B cell (primary cell): ENCODE results near the gene PIGW. TPM values are rescaled to one million over a fixed set of nuclear protein-coding genes. Genes with fewer than 3 reads are reported as not detected.

ENCODE experiments used
- ATAC-seq: fragments of 200-7000 bp; cut with Tn5 transposase; one replicate; pipeline ENCODE4 v1.10.0; 2021; ENCODE audit warnings: low read depth, mild to moderate bottlenecking, moderate number of reproducible peaks, moderate library complexity
- CTCF ChIA-PET: fragments of 350-600 bp; sonication (Branson Sonifier 250); formaldehyde crosslinking; loops from one replicate; lab custom pipeline; 2021; ENCODE audit warnings: antibody characterized with exemption, inconsistent platforms; lab: Charles Lee
- POLR2A ChIA-PET: fragments of 350-600 bp; sonication (Branson Sonifier 250); formaldehyde crosslinking; loops from one replicate; lab custom pipeline; 2021; ENCODE audit warnings: antibody characterized with exemption; lab: Charles Lee
- DNase-seq: peaks from one replicate; pipeline ENCODE4 v3.0.0; 2013
- H2AFZ ChIP-seq: 2 replicates; pipeline ENCODE4 v1.6.1; 2012; ENCODE audit warnings: mild to moderate bottlenecking, low read depth, low read length; ENCODE audit not compliant: insufficient read depth, poor library complexity, severe bottlenecking
- H3K27ac ChIP-seq, 2 donors: 1 replicate in 1 of 2; 2 replicates in 1 of 2; pipeline ENCODE4 v1.5.1; 2012 to 2013; ENCODE audit warnings: low read length in 2 of 2, mild to moderate bottlenecking in 2 of 2, moderate library complexity in 1 of 2
- H3K27me3 ChIP-seq, 4 experiments: fragments of 200-600 bp in 1 of 4; sonication (generic) in 1 of 4; replicated peaks in 1 of 4; 1 replicate in 2 of 4; 2 replicates in 2 of 4; pipeline versions ENCODE4 v1.6.1 to v1.7.0; 2013 to 2016; ENCODE audit warnings: low read length in 3 of 4, mild to moderate bottlenecking in 2 of 4, mixed read lengths in 1 of 4, moderate library complexity in 1 of 4; ENCODE audit not compliant: insufficient read depth in 4 of 4, control insufficient read depth in 3 of 4; ENCODE audit errors: control extremely low read depth in 1 of 4
- H3K36me3 ChIP-seq, 2 experiments: replicated peaks in 1 of 2; 1 replicate in 1 of 2; 2 replicates in 1 of 2; pipeline versions ENCODE4 v1.6.1 to v1.7.1; 2013; ENCODE audit warnings: low read length in 1 of 2; ENCODE audit not compliant: insufficient read depth in 2 of 2, control insufficient read depth in 1 of 2; ENCODE audit errors: control extremely low read depth in 1 of 2, extremely low read depth in 1 of 2
- H3K4me1 ChIP-seq, 2 donors: fragments of 200-600 bp in 1 of 2; sonication (generic) in 1 of 2; 1 replicate in 1 of 2; 2 replicates in 1 of 2; pipeline versions ENCODE4 v1.5.1 to v1.6.1; 2013 to 2017; ENCODE audit warnings: low read length in 2 of 2; ENCODE audit not compliant: control insufficient read depth in 2 of 2, insufficient read depth in 2 of 2
- H3K4me2 ChIP-seq: replicated peaks from 2 replicates; pipeline ENCODE3; 2012; ENCODE audit warnings: mild to moderate bottlenecking, low read depth, low read length; ENCODE audit not compliant: poor library complexity, severe bottlenecking
- H3K4me3 ChIP-seq, 5 experiments: fragments of 200-600 bp in 1 of 5; sonication (generic) in 1 of 5; 1 replicate in 3 of 5; 2 replicates in 2 of 5; pipeline versions ENCODE4 v1.5.1 to v1.7.0; 2011 to 2016; ENCODE audit warnings: low read length in 4 of 5, mild to moderate bottlenecking in 4 of 5, low read depth in 2 of 5, control low read depth in 1 of 5, moderate library complexity in 1 of 5; ENCODE audit not compliant: insufficient read depth in 1 of 5; ENCODE audit errors: control extremely low read depth in 1 of 5, extremely low read depth in 1 of 5
- H3K79me2 ChIP-seq: fragments of 200-600 bp; sonication (generic); one replicate; pipeline ENCODE4 v1.6.0; 2016; ENCODE audit warnings: low read length; ENCODE audit not compliant: control insufficient read depth, insufficient read depth
- H3K9ac ChIP-seq: fragments of 200-600 bp; sonication (generic); 2 replicates; pipeline ENCODE4 v1.6.1; 2017; ENCODE audit warnings: mild to moderate bottlenecking, low read length, moderate library complexity
- H3K9me3 ChIP-seq, 3 donors: one replicate each; pipeline versions ENCODE4 v1.6.1 to v1.7.1; 2013; ENCODE audit warnings: low read length in 2 of 3; ENCODE audit not compliant: control insufficient read depth in 2 of 3, insufficient read depth in 1 of 3; ENCODE audit errors: control extremely low read depth in 1 of 3
- H4K20me1 ChIP-seq: 2 replicates; pipeline ENCODE4 v1.6.0; 2012; ENCODE audit warnings: mild to moderate bottlenecking, low read length; ENCODE audit not compliant: insufficient read depth, control insufficient read depth, poor library complexity, severe bottlenecking
- H3K27ac Mint-ChIP-seq: one replicate; pipeline ENCODE4 v1.8.0; 2021; ENCODE audit warnings: mixed read lengths
- H3K27me3 Mint-ChIP-seq: one replicate; pipeline ENCODE4 v1.8.0; 2021; ENCODE audit warnings: mixed read lengths
- H3K4me1 Mint-ChIP-seq: one replicate; pipeline ENCODE4 v1.8.0; 2021; ENCODE audit warnings: mixed read lengths
- H3K4me3 Mint-ChIP-seq: one replicate; pipeline ENCODE4 v1.8.0; 2021; ENCODE audit warnings: mixed read lengths
- H3K9me3 Mint-ChIP-seq: one replicate; pipeline ENCODE4 v1.8.0; 2022; ENCODE audit warnings: mixed read lengths; ENCODE audit not compliant: insufficient read depth
- EZH2 ChIP-seq: IDR thresholded peaks from 2 replicates; pipeline ENCODE4 v1.6.1; 2012; ENCODE audit warnings: borderline replicate concordance, low read depth, mild to moderate bottlenecking, moderate library complexity, low read length; ENCODE audit not compliant: insufficient read depth, poor library complexity, severe bottlenecking
- WGBS: methylation state at CpG from one replicate; pipeline ENCODE4 v1.1.5; 2013; ENCODE audit warnings: missing lambda C conversion rate; ENCODE audit not compliant: insufficient coverage; 5-methylcytosine and 5-hydroxymethylcytosine counted together
- intact Hi-C: fragments of 100-400 bp; cut with micrococcal nuclease; formaldehyde crosslinking; loops from one replicate; pipeline ENCODE4 v1.10.0; 2022
- polyA plus RNA-seq: library from polyadenylated mRNA; depleted of rRNA; stranded (reverse); fragments of >200 nt; gene quantifications from 2 replicates; pipeline ENCODE4 v1.2.3, GENCODE V29; 2012
- total RNA-seq, 2 donors: library from RNA; stranded (reverse); fragments of 120-200 nt in 1 of 2; gene quantifications; 1 replicate in 1 of 2; 2 replicates in 1 of 2; pipeline versions ENCODE4 v1.2.3 to v1.2.4, GENCODE V29; 2013 to 2022
- TF ChIP-seq, protein P1 (sequence below): fragments of 200-600 bp; IDR thresholded peaks from one replicate; pipeline ENCODE4 v1.8.0; 2022; ENCODE audit warnings: antibody characterized with exemption, mild to moderate bottlenecking

The PIGW gene
- total and polyA plus RNA-seq, 2 donors (not counting 1 experiment from before 2014, with no cell fraction given): 4.4 to 5.9 TPM

DNA sequence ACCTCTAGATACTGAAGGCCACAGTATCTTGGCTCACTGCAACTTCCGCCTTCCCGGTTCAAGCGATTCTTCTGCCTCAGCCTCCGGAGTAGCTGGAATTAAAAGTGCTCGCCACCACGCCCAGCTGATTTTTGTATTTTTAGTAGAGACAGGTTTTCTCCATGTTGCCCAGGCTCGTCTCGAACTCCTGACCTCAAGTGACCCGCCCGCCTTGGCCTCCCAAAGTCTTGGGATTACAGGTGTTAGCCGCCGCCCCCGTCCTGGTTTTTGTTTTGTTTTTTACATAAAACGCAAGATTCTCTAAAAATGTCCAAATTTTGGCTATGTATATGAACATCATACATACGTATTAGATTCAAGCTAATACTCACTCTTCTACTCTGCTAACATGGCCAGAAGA, 8.0 kb downstream of the PIGW start:
- Histone ChIP-seq H3K27me3 (no peaks in the 10 kb centered on the region), H3K27ac (no peak overlapping the region), H3K4me1 (peaks cover 19 to 25% of the 10 kb centered on the region in 2 donors), H2AFZ (no peak overlapping the region), H3K9ac (no peak overlapping the region), H3K79me2 (peaks cover 57% of the 10 kb centered on the region), H3K4me2 (no peak overlapping the region), H3K9me3 (no peaks in the 10 kb centered on the region), H4K20me1 (peaks cover 24% of the 10 kb centered on the region), H3K4me3 (no peak overlapping the region), H3K36me3 (peaks cover 1 to 8% of the 10 kb centered on the region in 2 experiments)
- Mint-ChIP-seq H3K4me1 (peaks cover 23% of the 10 kb centered on the region), H3K27ac (no peak overlapping the region), H3K4me3 (no peak overlapping the region), H3K27me3 (no peaks in the 10 kb centered on the region), H3K9me3 (no peaks in the 10 kb centered on the region)
- TF ChIP-seq, protein P1, sequence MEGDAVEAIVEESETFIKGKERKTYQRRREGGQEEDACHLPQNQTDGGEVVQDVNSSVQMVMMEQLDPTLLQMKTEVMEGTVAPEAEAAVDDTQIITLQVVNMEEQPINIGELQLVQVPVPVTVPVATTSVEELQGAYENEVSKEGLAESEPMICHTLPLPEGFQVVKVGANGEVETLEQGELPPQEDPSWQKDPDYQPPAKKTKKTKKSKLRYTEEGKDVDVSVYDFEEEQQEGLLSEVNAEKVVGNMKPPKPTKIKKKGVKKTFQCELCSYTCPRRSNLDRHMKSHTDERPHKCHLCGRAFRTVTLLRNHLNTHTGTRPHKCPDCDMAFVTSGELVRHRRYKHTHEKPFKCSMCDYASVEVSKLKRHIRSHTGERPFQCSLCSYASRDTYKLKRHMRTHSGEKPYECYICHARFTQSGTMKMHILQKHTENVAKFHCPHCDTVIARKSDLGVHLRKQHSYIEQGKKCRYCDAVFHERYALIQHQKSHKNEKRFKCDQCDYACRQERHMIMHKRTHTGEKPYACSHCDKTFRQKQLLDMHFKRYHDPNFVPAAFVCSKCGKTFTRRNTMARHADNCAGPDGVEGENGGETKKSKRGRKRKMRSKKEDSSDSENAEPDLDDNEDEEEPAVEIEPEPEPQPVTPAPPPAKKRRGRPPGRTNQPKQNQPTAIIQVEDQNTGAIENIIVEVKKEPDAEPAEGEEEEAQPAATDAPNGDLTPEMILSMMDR: no peak
- TF ChIP-seq EZH2: no peak
- intact Hi-C loops: loop anchor here (10.0 kb wide), 1 partner anchor 1198 kb away; no protein-coding TSS in a partner anchor
- 100% methylated on average over 9 of the region's 15 CpGs for WGBS
- DNase-seq (no peak), ATAC-seq (no peak)
- ChIA-PET POLR2A (interaction anchor here (0.7 kb wide), 2 partner anchors 11 to 510 kb away, joined by 3 read pairs; no protein-coding TSS in a partner anchor), CTCF (interaction anchor here (0.6 to 5.0 kb wide), 4 partner anchors 8 to 58 kb away, joined by 3 to 34 read pairs (median 4); partner anchors contain the start of genes MRM1, MYO19 and PIGW)

GRCh38 chr17:36544044-36544306, 9.2 kb downstream of the PIGW start:
- Histone ChIP-seq H3K36me3 (peaks cover 1 to 9% of the 10 kb centered on the region in 2 experiments), H3K27ac (peak overlapping the region; percentile 96 to 100), H3K27me3 (no peaks in the 10 kb centered on the region), H3K4me1 (peaks cover 28 to 36% of the 10 kb centered on the region in 2 donors), H3K4me2 (peak overlapping the region; percentile 93), H3K9ac (peak overlapping the region; percentile 100), H3K4me3 (peak overlapping the region; percentile 57 to 94 (median 91)), H3K79me2 (peaks cover 70% of the 10 kb centered on the region), H4K20me1 (peaks cover 36% of the 10 kb centered on the region), H3K9me3 (no peaks in the 10 kb centered on the region), H2AFZ (peak overlapping the region; percentile 89)
- Mint-ChIP-seq H3K27me3 (no peaks in the 10 kb centered on the region), H3K4me1 (peaks cover 34% of the 10 kb centered on the region), H3K27ac (peak overlapping the region; percentile 98), H3K9me3 (no peaks in the 10 kb centered on the region), H3K4me3 (peak overlapping the region; percentile 96)
- no peak for TF ChIP-seq EZH2
- TF ChIP-seq, protein P1: no peak
- ATAC-seq (no peak), DNase-seq (no peak)
- intact Hi-C loops: loop anchor here (1.0 to 10.0 kb wide), 3 partner anchors 9 to 1199 kb away; no protein-coding TSS in a partner anchor
- CTCF ChIA-PET: interaction anchor here (0.8 to 5.0 kb wide), 4 partner anchors 9 to 58 kb away, joined by 3 to 34 read pairs (median 4); partner anchors contain the start of genes MRM1, MYO19 and PIGW
- WGBS: 0% methylated on average over 10 of the region's 10 CpGs
- POLR2A ChIA-PET: interaction anchor here (2.5 to 3.5 kb wide), 2 partner anchors 9 to 57 kb away, joined by 10 to 57 read pairs; partner anchors contain the start of genes MRM1, MYO19 and PIGW
